ENCODE data around the gene AKT3. TPM values are rescaled to one million over a fixed set of nuclear protein-coding genes. Genes with fewer than 3 reads are reported as not detected.

The AKT3 gene
- total and polyA plus RNA-seq, 2 of the 8 experiments (the other 6 are each of a cell fraction or from before 2014, with no cell fraction given) = 6.0 to 36.4 TPM

DNA sequence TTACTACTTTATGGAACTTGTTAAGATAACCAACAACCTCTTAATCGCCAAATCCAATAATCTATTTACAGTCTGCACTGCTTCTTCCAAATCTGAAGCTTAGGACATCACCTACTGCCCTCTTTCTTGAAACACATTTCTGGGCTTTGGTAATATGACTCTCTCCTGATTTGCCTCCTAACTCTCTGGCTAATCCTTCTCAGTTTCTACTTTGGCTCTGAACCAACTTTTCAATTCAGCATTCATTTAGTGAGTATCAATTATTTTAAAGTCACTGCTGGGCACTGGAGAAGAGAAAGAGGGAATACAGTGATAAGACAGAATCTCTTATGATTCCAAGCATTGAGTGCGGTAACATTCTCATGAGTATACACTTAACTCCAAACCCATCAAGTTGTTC is 275.0 kb downstream of the AKT3 start:
- Histone ChIP-seq H3K14ac (ENCODE audit: insufficient read length) (no peak overlapping the region), H4K91ac (replicated peaks; ENCODE audit: insufficient read length, low read length) (no peak overlapping the region), H2BK12ac (ENCODE audit: low read depth, low read length) (no peak overlapping the region), H2AFZ (ENCODE audit: low read length) (no peak overlapping the region), H3K79me2 (ENCODE audit: control insufficient read depth in 1 of 2, insufficient read depth in 2 of 2, low read length in 2 of 2) (no peaks in the 10 kb centered on the region), H3K4me2 (ENCODE audit: insufficient read depth in 1 of 2, low read depth in 2 of 2, low read length in 2 of 2) (no peak overlapping the region), H3K18ac (ENCODE audit: extremely low read depth, low read length) (no peak overlapping the region), H4K20me1 (replicated peaks in 1 of 2; ENCODE audit: control insufficient read depth in 1 of 2, insufficient read depth in 2 of 2, low read length in 2 of 2) (no peaks in the 10 kb centered on the region), H3K56ac (replicated peaks; ENCODE audit: insufficient read length, low read depth, low read length) (no peak overlapping the region), H2BK5ac (ENCODE audit: low read depth, low read length) (no peak overlapping the region), H3K79me1 (ENCODE audit: low read depth, low read length) (no peaks in the 10 kb centered on the region), H3K27ac (ENCODE audit: low read depth, low read length) (no peak overlapping the region), H3K4me1 (replicated peaks in 1 of 4; ENCODE audit: control insufficient read depth in 3 of 4, insufficient read depth in 4 of 4, low read length in 3 of 4) (no peaks in the 10 kb centered on the region), H3K4ac (replicated peaks; ENCODE audit: insufficient read length, low read depth, low read length) (no peak overlapping the region), H4K5ac (ENCODE audit: insufficient read length, low read depth, low read length) (no peak overlapping the region), H4K8ac (ENCODE audit: extremely low read depth, insufficient read depth, low read length) (no peak overlapping the region), H3K27me3 (replicated peaks in 1 of 4; ENCODE audit: control insufficient read depth in 3 of 4, extremely low read depth in 1 of 4, insufficient read depth in 3 of 4, low read length in 3 of 4) (no peaks in the 10 kb centered on the region), H3K23ac (ENCODE audit: insufficient read length) (no peak overlapping the region), H2BK15ac (ENCODE audit: low read length) (no peak overlapping the region), H2BK20ac (ENCODE audit: low read length) (no peak overlapping the region), H3K23me2 (ENCODE audit: low read depth, low read length) (no peaks in the 10 kb centered on the region), H2BK120ac (replicated peaks; ENCODE audit: low read depth, low read length) (no peak overlapping the region), H3K9me3 (ENCODE audit: insufficient read depth in 2 of 2, low read depth in 1 of 2, low read length in 1 of 2) (0 out of 4 replicates have a peak, but pooled peaks cover 0 to 4% of the 10 kb centered on the region in 2 experiments), H2AK5ac (ENCODE audit: low read depth, low read length) (no peak overlapping the region), H3K4me3 (ENCODE audit: extremely low read depth in 1 of 4, insufficient read depth in 2 of 4, low read depth in 3 of 4, low read length in 4 of 4) (no peak overlapping the region), H3K36me3 (ENCODE audit: control insufficient read depth in 2 of 4, insufficient read depth in 4 of 4, low read length in 3 of 4) (no peaks in the 10 kb centered on the region), H3K9ac (replicated peaks in 1 of 4; ENCODE audit: extremely low read depth in 1 of 4, low read depth in 3 of 4, low read length in 3 of 4) (no peak overlapping the region)
- FAIRE-seq = no peak
- 98% methylated on average over 2 of the region's 2 CpGs; no CpG with 5 or more reads in 1 of the 2 experiments for WGBS, 2 experiments (ENCODE audit: extremely low coverage in 1 of 2, insufficient coverage in 1 of 2, insufficient read length in 1 of 2, insufficient replicate concordance in 2 of 2, low coverage in 1 of 2, low lambda C conversion rate in 2 of 2, missing lambda C conversion rate in 1 of 2)
- DNase-seq (ENCODE audit: low read depth in 1 of 2, low spot score in 2 of 2) = no peak
- CTCF ChIA-PET (ENCODE audit: partially characterized antibody) = no interaction called here
- POLR2A ChIA-PET (ENCODE audit: partially characterized antibody) = no interaction called here
- no peak for TF ChIP-seq JUND (IDR thresholded peaks at IDR 0.05; ENCODE audit: low read length)
- no peak for TF ChIP-seq TAF1 (IDR thresholded peaks at IDR 0.05; ENCODE audit: low read depth, low read length)
- no peak for TF ChIP-seq EP300 (IDR thresholded peaks at IDR 0.05; ENCODE audit: borderline replicate concordance in 1 of 2, low read depth in 2 of 2, low read length in 2 of 2)
- TF ChIP-seq RNF2 (IDR thresholded peaks at IDR 0.05; ENCODE audit: borderline replicate concordance, low read depth, low read length, missing control alignments, poor library complexity, severe bottlenecking) = no peak
- no peak for TF ChIP-seq TEAD4 (IDR thresholded peaks at IDR 0.05; ENCODE audit: low read depth, low read length)
- TF ChIP-seq NRF1 (IDR thresholded peaks at IDR 0.05; ENCODE audit: low read depth, low read length) = no peak
- no peak for TF ChIP-seq SAP30 (IDR thresholded peaks at IDR 0.05; ENCODE audit: insufficient read depth, insufficient replicate concordance, low read length)
- no peak for TF ChIP-seq SRF (IDR thresholded peaks at IDR 0.05; ENCODE audit: low read depth, low read length)
- TF ChIP-seq FOSL1 (IDR thresholded peaks at IDR 0.05; ENCODE audit: insufficient read depth, low read depth, low read length) = no peak
- no peak for TF ChIP-seq SUZ12 (IDR thresholded peaks at IDR 0.05; ENCODE audit: low read length)
- TF ChIP-seq RAD21 (IDR thresholded peaks at IDR 0.05 in 1 of 2, conservative IDR thresholded peaks at IDR 0.05 in 1 of 2; ENCODE audit: low read depth in 2 of 2, low read length in 2 of 2) = no peak
- no peak for TF ChIP-seq CEBPB (IDR thresholded peaks at IDR 0.05; ENCODE audit: low read depth, low read length)
- TF ChIP-seq SP4 (IDR thresholded peaks at IDR 0.05; ENCODE audit: low read length) = no peak
- no peak for TF ChIP-seq POLR2A (IDR thresholded peaks at IDR 0.05; ENCODE audit: control extremely low read depth in 1 of 2, low read depth in 2 of 2, low read length in 2 of 2)
- TF ChIP-seq CHD2 (IDR thresholded peaks at IDR 0.05; ENCODE audit: low read length) = no peak
- no peak for TF ChIP-seq TCF12 (IDR thresholded peaks at IDR 0.05; ENCODE audit: low read depth, low read length)

Measured in H1 (cell line).